ENCODE results near the gene ZNF443.
"Not testable (repeated sequence)": the region's sequence is repeated elsewhere in the genome, so short reads cannot be mapped to it uniquely, and the experiment has no call there.

DNA sequence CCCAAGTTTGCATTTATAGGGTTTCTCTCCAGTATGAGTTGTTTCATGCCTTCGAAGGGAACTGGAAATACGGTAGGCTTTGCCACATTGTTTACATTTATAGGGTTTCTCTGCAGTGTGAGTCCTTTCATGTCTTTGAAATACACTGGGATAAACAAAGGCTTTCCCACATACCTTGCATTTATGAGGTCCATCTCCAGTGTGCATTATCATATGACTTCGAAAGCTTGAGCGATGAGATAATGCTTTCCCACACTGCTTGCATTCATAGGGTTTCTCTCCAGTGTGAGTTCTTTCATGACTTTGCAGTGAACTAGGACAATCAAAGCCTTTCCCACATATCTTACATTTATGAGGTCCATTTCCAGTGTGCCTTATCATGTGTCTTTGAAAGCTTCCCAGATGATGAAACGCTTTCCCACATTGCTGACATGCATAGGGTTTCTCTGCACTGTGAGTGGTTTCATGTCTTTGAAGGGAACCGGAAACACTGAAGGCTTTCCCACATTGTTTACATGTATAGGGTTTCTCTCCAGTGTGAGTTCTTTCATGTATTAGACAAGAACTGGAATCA is 10.0 kb downstream of the ZNF443 start:
- TF ChIP-seq, protein P1, sequence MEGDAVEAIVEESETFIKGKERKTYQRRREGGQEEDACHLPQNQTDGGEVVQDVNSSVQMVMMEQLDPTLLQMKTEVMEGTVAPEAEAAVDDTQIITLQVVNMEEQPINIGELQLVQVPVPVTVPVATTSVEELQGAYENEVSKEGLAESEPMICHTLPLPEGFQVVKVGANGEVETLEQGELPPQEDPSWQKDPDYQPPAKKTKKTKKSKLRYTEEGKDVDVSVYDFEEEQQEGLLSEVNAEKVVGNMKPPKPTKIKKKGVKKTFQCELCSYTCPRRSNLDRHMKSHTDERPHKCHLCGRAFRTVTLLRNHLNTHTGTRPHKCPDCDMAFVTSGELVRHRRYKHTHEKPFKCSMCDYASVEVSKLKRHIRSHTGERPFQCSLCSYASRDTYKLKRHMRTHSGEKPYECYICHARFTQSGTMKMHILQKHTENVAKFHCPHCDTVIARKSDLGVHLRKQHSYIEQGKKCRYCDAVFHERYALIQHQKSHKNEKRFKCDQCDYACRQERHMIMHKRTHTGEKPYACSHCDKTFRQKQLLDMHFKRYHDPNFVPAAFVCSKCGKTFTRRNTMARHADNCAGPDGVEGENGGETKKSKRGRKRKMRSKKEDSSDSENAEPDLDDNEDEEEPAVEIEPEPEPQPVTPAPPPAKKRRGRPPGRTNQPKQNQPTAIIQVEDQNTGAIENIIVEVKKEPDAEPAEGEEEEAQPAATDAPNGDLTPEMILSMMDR (IDR thresholded peaks at IDR 0.05), result not testable (repeated sequence)
- not testable (repeated sequence) for TF ChIP-seq EZH2, EZH2phosphoT487 (IDR thresholded peaks at IDR 0.05)
